CD14-positive monocyte (primary cell): ENCODE measurements around the gene FIGLA. TPM values are rescaled to one million over a fixed set of nuclear protein-coding genes. Genes with fewer than 3 reads are reported as not detected.

ENCODE experiments used
- DNase-seq, 3 donors: peaks; one replicate each; pipeline ENCODE4 v3.0.0-alpha.2; 2011 to 2022
- H2AFZ ChIP-seq: 2 replicates; pipeline ENCODE4 v1.6.0; 2012; ENCODE audit warnings: mild to moderate bottlenecking, low read depth, low read length, inconsistent platforms; ENCODE audit not compliant: insufficient read depth, poor library complexity, severe bottlenecking
- H3K27ac ChIP-seq, 2 donors: 1 replicate in 1 of 2; 2 replicates in 1 of 2; pipeline ENCODE4 v1.5.1; 2012 to 2013; ENCODE audit warnings: low read length in 2 of 2, control low read depth in 1 of 2, inconsistent platforms in 1 of 2, low read depth in 1 of 2, mild to moderate bottlenecking in 1 of 2
- H3K27me3 ChIP-seq, 2 donors: one replicate each; pipeline versions ENCODE4 v1.6.0 to v1.6.1; 2011 to 2013; ENCODE audit warnings: low read length in 2 of 2; ENCODE audit not compliant: control insufficient read depth in 2 of 2, insufficient read depth in 2 of 2
- H3K36me3 ChIP-seq, 2 donors: replicated peaks in 1 of 2; 1 replicate in 1 of 2; 2 replicates in 1 of 2; pipeline versions ENCODE4 v1.5.1 to v1.6.1; 2012 to 2013; ENCODE audit warnings: low read length in 2 of 2, control low read depth in 1 of 2, inconsistent platforms in 1 of 2, mild to moderate bottlenecking in 1 of 2; ENCODE audit not compliant: insufficient read depth in 2 of 2, control insufficient read depth in 1 of 2
- H3K4me1 ChIP-seq, 2 donors: 1 replicate in 1 of 2; 2 replicates in 1 of 2; pipeline versions ENCODE4 v1.5.1 to v1.6.1; 2012 to 2013; ENCODE audit warnings: low read length in 2 of 2, control low read depth in 1 of 2, inconsistent platforms in 1 of 2, mild to moderate bottlenecking in 1 of 2, moderate library complexity in 1 of 2; ENCODE audit not compliant: insufficient read depth in 2 of 2, control insufficient read depth in 1 of 2
- H3K4me2 ChIP-seq: replicated peaks from 2 replicates; pipeline ENCODE3; 2012; ENCODE audit warnings: low read length, moderate library complexity, mild to moderate bottlenecking; ENCODE audit not compliant: poor library complexity, severe bottlenecking; ENCODE audit errors: extremely low read depth
- H3K4me3 ChIP-seq, 3 experiments: fragments of 200-600 bp in 1 of 3; sonication (generic) in 1 of 3; replicated peaks in 1 of 3; 1 replicate in 2 of 3; 2 replicates in 1 of 3; pipeline ENCODE4 v1.5.1; 2011 to 2013; ENCODE audit warnings: low read length in 3 of 3, mild to moderate bottlenecking in 3 of 3, control low read depth in 2 of 3, low read depth in 2 of 3, inconsistent platforms in 1 of 3, moderate library complexity in 1 of 3
- H3K79me2 ChIP-seq: 2 replicates; pipeline ENCODE4 v1.6.0; 2012; ENCODE audit warnings: mild to moderate bottlenecking, control low read depth, inconsistent platforms, low read length, moderate library complexity; ENCODE audit not compliant: insufficient read depth
- H3K9ac ChIP-seq: 2 replicates; pipeline ENCODE4 v1.6.0; 2017; ENCODE audit warnings: low read length, mild to moderate bottlenecking; ENCODE audit not compliant: insufficient read depth, poor library complexity, severe bottlenecking
- H3K9me3 ChIP-seq, 2 donors: replicated peaks in 1 of 2; 1 replicate in 1 of 2; 2 replicates in 1 of 2; pipeline versions ENCODE4 v1.5.1 to v1.6.1; 2012 to 2013; ENCODE audit warnings: low read length in 2 of 2, control low read depth in 1 of 2; ENCODE audit not compliant: control insufficient read depth in 1 of 2, insufficient read depth in 1 of 2
- H4K20me1 ChIP-seq: 2 replicates; pipeline ENCODE4 v1.6.0; 2012; ENCODE audit warnings: mild to moderate bottlenecking, low read length, control low read depth, moderate library complexity; ENCODE audit not compliant: insufficient read depth
- H3K27ac Mint-ChIP-seq, 7 donors: one replicate each; pipeline ENCODE4 v1.8.0; 2020; ENCODE audit warnings: mild to moderate bottlenecking in 7 of 7, mixed read lengths in 7 of 7, moderate library complexity in 6 of 7, inconsistent platforms in 2 of 7
- H3K27me3 Mint-ChIP-seq, 3 donors: one replicate each; pipeline ENCODE4 v1.8.0; 2021 to 2022; ENCODE audit warnings: low read depth in 3 of 3, mild to moderate bottlenecking in 3 of 3, mixed read lengths in 3 of 3, moderate library complexity in 3 of 3, inconsistent platforms in 1 of 3
- H3K36me3 Mint-ChIP-seq, 2 donors: one replicate each; pipeline ENCODE4 v1.8.0; 2020; ENCODE audit warnings: mixed read lengths in 2 of 2, inconsistent platforms in 1 of 2, mild to moderate bottlenecking in 1 of 2
- H3K4me1 Mint-ChIP-seq: one replicate; pipeline ENCODE4 v1.8.0; 2020; ENCODE audit warnings: mild to moderate bottlenecking, mixed read lengths
- H3K4me3 Mint-ChIP-seq, 2 donors: one replicate each; pipeline ENCODE4 v1.8.0; 2020; ENCODE audit warnings: mild to moderate bottlenecking in 2 of 2, mixed read lengths in 2 of 2, moderate library complexity in 1 of 2
- H3K9me3 Mint-ChIP-seq, 7 donors: one replicate each; pipeline ENCODE4 v1.8.0; 2020 to 2022; ENCODE audit warnings: mixed read lengths in 7 of 7, mild to moderate bottlenecking in 6 of 7, moderate library complexity in 6 of 7, inconsistent platforms in 2 of 7
- CTCF ChIP-seq: fragments of 200-600 bp; IDR thresholded peaks from one replicate; pipeline ENCODE4 v1.8.0; 2022; ENCODE audit warnings: antibody characterized with exemption, mild to moderate bottlenecking
- WGBS: methylation state at CpG from one replicate; pipeline ENCODE4 v1.1.5; 2013; ENCODE audit warnings: missing lambda C conversion rate; ENCODE audit not compliant: insufficient coverage; 5-methylcytosine and 5-hydroxymethylcytosine counted together
- intact Hi-C, 2 donors: fragments of 100-400 bp; cut with micrococcal nuclease; formaldehyde crosslinking; loops; one replicate each; pipeline versions ENCODE4 v1.15.0 to v1.15.1; 2023
- polyA plus RNA-seq, 3 donors: library from polyadenylated mRNA; depleted of rRNA in 1 of 3; unstranded in 2 of 3; stranded (reverse) in 1 of 3; fragments of 300-500 nt in 2 of 3; fragments of >200 nt in 1 of 3; fragmentation: Illumina TruSeq in 2 of 3; gene quantifications; 1 replicate in 2 of 3; 2 replicates in 1 of 3; pipeline ENCODE4 v1.2.3, GENCODE V29; 2012 to 2021

FIGLA gene
- polyA plus RNA-seq, 3 donors: 0.13 TPM; not detected in 2

- Histone ChIP-seq H4K20me1 (no peaks in the 10 kb centered on the region), H3K9ac (no peak overlapping the region), H3K27ac (no peak overlapping the region), H3K4me2 (no peak overlapping the region), H3K79me2 (no peaks in the 10 kb centered on the region), H3K4me3 (no peak overlapping the region), H3K27me3 (peaks cover 3 to 12% of the 10 kb centered on the region in 2 donors), H2AFZ (no peak overlapping the region), H3K9me3 (no peaks in the 10 kb centered on the region), H3K4me1 (peaks cover 10 to 12% of the 10 kb centered on the region in 2 donors), H3K36me3 (no peaks in the 10 kb centered on the region)
- Mint-ChIP-seq H3K4me1 (peaks cover 11% of the 10 kb centered on the region), H3K27me3 (peaks cover 8 to 12% (median 11%) of the 10 kb centered on the region in 3 donors), H3K9me3 (peaks cover 0 to 2% (median 0%) of the 10 kb centered on the region in 7 donors), H3K36me3 (no peaks in the 10 kb centered on the region), H3K4me3 (no peak overlapping the region), H3K27ac (no peak overlapping the region)
- intact Hi-C loops: no loop called here
- whole genome bisulfite sequencing: 91% methylated on average over 1 of the region's 3 CpGs
- TF ChIP-seq CTCF: no peak
- no peak for DNase-seq
These were observed 11.0 kb downstream of the FIGLA start for GRCh38 chr2:70779491-70779890.

- Mint-ChIP-seq H3K27me3 (peaks cover 8 to 12% (median 11%) of the 10 kb centered on the region in 3 donors), H3K9me3 (peaks cover 0 to 4% (median under 1%) of the 10 kb centered on the region in 7 donors), H3K36me3 (no peaks in the 10 kb centered on the region), H3K4me3 (no peak overlapping the region), H3K27ac (no peak overlapping the region), H3K4me1 (peaks cover 11% of the 10 kb centered on the region)
- H3K4me1 ChIP-seq: peaks cover 10 to 12% of the 10 kb centered on the region in 2 donors
- H3K4me3 ChIP-seq: no peak overlapping the region
- H3K4me2 ChIP-seq: no peak overlapping the region
- H3K27ac ChIP-seq: no peak overlapping the region
- no peaks in the 10 kb centered on the region for H4K20me1 ChIP-seq
- no peaks in the 10 kb centered on the region for H3K9me3 ChIP-seq
- H3K79me2 ChIP-seq: no peaks in the 10 kb centered on the region
- H3K27me3 ChIP-seq: peaks cover 5 to 14% of the 10 kb centered on the region in 2 donors
- H3K36me3 ChIP-seq: no peaks in the 10 kb centered on the region
- H3K9ac ChIP-seq: no peak overlapping the region
- TF ChIP-seq CTCF: no peak
- H2AFZ ChIP-seq: no peak overlapping the region
- intact Hi-C loops: no loop called here
- no CpG with 5 or more reads among the region's 1 CpG for WGBS
- DNase-seq: no peak
These were observed 11.8 kb downstream of the FIGLA start for GRCh38 chr2:70778676-70779075.
